Measurements from ENCODE around the gene EXD3. TPM values are rescaled to one million over a fixed set of nuclear protein-coding genes. Genes with fewer than 3 reads are reported as not detected.

The EXD3 gene
- total and polyA plus RNA-seq, 2 of the 13 experiments (the other 11 are each of a cell fraction or from before 2014, with no cell fraction given): 2.7 to 4.8 TPM

GRCh38 chr9:137465000-137465719 is 42.2 kb upstream of the EXD3 start (continued):
- TF ChIP-seq, protein P1, sequence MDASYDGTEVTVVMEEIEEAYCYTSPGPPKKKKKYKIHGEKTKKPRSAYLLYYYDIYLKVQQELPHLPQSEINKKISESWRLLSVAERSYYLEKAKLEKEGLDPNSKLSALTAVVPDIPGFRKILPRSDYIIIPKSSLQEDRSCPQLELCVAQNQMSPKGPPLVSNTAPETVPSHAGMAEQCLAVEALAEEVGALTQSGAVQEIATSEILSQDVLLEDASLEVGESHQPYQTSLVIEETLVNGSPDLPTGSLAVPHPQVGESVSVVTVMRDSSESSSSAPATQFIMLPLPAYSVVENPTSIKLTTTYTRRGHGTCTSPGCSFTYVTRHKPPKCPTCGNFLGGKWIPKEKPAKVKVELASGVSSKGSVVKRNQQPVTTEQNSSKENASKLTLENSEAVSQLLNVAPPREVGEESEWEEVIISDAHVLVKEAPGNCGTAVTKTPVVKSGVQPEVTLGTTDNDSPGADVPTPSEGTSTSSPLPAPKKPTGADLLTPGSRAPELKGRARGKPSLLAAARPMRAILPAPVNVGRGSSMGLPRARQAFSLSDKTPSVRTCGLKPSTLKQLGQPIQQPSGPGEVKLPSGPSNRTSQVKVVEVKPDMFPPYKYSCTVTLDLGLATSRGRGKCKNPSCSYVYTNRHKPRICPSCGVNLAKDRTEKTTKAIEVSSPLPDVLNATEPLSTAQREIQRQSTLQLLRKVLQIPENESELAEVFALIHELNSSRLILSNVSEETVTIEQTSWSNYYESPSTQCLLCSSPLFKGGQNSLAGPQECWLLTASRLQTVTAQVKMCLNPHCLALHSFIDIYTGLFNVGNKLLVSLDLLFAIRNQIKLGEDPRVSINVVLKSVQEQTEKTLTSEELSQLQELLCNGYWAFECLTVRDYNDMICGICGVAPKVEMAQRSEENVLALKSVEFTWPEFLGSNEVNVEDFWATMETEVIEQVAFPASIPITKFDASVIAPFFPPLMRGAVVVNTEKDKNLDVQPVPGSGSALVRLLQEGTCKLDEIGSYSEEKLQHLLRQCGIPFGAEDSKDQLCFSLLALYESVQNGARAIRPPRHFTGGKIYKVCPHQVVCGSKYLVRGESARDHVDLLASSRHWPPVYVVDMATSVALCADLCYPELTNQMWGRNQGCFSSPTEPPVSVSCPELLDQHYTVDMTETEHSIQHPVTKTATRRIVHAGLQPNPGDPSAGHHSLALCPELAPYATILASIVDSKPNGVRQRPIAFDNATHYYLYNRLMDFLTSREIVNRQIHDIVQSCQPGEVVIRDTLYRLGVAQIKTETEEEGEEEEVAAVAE (CRISPR knock-in tag; IDR thresholded peaks at IDR 0.05; ENCODE audit: borderline replicate concordance): 0 out of 2 replicates have a peak, but pooled peaks have one; percentile 21
- TF ChIP-seq NRL (CRISPR knock-in tag; IDR thresholded peaks at IDR 0.05; ENCODE audit: borderline replicate concordance) (no peak), HOXD1 (CRISPR knock-in tag; IDR thresholded peaks at IDR 0.05) (0 out of 2 replicates have a peak, but pooled peaks have one; percentile 20), ZBTB7A (CRISPR knock-in tag; IDR thresholded peaks at IDR 0.05) (no peak), MEIS2 (CRISPR knock-in tag; IDR thresholded peaks at IDR 0.05) (peak; percentile 26; the same call in 1 of the 2 replicates), ZSCAN12 (CRISPR knock-in tag; IDR thresholded peaks at IDR 0.05) (0 out of 2 replicates have a peak, but pooled peaks have one; percentile 51), ZNF235 (CRISPR knock-in tag; IDR thresholded peaks at IDR 0.05; ENCODE audit: borderline replicate concordance) (no peak), ETS1 (CRISPR knock-in tag; IDR thresholded peaks at IDR 0.05) (no peak), LCORL (IDR thresholded peaks at IDR 0.05) (no peak), LCORL (CRISPR knock-in tag; IDR thresholded peaks at IDR 0.05) (peak; percentile 58; the same call in 1 of the 2 replicates), MAX (IDR thresholded peaks at IDR 0.05) (peak; percentile 42; the same call in 1 of the 2 replicates), PCBP2 (optimal IDR thresholded peaks at IDR 0.05; ENCODE audit: low read depth, low read length, poor library complexity, severe bottlenecking) (no peak), ZFP36 (IDR thresholded peaks at IDR 0.05; ENCODE audit: borderline replicate concordance, low read depth, low read length, partially characterized antibody) (no peak), ZNF687 (CRISPR knock-in tag; IDR thresholded peaks at IDR 0.05) (peak; percentile 90)
- TF ChIP-seq, protein P2, sequence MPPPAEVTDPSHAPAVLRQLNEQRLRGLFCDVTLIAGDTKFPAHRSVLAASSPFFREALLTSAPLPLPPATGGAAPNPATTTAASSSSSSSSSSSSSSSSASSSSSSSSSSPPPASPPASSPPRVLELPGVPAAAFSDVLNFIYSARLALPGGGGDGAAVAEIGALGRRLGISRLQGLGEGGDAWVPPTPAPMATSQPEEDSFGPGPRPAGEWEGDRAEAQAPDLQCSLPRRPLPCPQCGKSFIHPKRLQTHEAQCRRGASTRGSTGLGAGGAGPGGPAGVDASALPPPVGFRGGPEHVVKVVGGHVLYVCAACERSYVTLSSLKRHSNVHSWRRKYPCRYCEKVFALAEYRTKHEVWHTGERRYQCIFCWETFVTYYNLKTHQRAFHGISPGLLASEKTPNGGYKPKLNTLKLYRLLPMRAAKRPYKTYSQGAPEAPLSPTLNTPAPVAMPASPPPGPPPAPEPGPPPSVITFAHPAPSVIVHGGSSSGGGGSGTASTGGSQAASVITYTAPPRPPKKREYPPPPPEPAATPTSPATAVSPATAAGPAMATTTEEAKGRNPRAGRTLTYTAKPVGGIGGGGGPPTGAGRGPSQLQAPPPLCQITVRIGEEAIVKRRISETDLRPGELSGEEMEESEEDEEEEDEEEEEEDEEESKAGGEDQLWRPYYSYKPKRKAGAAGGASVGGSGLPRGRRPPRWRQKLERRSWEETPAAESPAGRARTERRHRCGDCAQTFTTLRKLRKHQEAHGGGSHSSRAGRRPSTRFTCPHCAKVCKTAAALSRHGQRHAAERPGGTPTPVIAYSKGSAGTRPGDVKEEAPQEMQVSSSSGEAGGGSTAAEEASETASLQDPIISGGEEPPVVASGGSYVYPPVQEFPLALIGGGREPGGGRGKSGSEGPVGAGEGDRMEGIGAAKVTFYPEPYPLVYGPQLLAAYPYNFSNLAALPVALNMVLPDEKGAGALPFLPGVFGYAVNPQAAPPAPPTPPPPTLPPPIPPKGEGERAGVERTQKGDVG (CRISPR knock-in tag; IDR thresholded peaks at IDR 0.05; ENCODE audit: borderline replicate concordance): no peak
